OCI-LY1 (cell line): ENCODE data around the gene JAG1.

Experiments
- EZH2 ChIP-seq: fragments of 200-600 bp; sonication (generic), shearing (Covaris generic); IDR thresholded peaks from 2 replicates; pipeline ENCODE4 v1.8.0; 2017; ENCODE audit warnings: borderline replicate concordance, mixed run types, mild to moderate bottlenecking, antibody characterized with exemption, low read length, moderate library complexity, mixed read lengths
- TF ChIP-seq, protein P1 (sequence below): fragments of 200-600 bp; sonication (generic), shearing (Covaris generic); IDR thresholded peaks from 2 replicates; pipeline ENCODE4 v1.5.1; 2017; ENCODE audit warnings: mild to moderate bottlenecking, antibody characterized with exemption, low read length, moderate library complexity, mixed read lengths

DNA sequence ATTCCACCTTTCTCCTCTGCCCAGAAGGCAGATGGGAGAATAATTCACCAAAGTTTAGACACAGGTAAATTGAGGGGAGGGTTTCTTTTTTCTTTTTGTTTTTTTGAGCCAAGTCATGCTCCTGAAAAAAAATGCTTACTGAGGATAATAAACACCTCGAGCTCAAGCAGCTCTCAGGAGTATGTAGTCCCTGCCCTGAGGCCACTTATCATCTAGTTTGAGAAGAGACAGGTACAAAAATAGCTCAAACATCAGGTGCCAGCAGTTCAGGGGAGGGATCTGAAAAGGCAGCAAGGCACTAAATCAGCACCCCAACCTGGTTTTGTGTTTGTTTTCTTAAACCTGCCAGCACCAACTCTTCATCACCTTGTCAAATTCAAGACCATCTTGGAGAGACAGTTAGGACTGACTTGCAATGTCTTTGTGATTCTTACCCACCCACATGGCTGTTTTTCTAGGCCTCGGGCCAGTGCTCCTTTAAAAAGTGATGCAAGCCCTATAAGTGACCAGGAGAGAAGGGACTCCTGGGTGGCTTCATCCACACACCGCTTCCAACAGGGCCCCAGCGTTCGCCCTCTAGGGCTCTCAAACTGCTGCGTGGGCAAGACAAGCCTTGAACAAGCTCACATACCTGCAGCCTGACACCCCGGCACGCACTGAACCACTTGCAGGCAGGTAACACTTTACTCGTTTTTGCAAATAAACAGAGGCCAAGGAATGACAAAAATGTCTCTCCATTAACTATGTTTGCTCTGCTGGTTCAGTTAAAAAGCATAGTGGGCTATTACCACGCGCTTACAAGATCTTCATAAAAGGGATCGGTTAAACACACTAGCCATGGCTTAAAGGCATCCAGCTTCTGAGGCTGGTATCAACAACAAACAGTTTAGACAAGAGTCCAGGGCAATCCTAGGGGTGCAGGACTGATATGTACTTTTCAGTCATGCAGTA, 13.9 kb downstream of the JAG1 start:
- TF ChIP-seq, protein P1, sequence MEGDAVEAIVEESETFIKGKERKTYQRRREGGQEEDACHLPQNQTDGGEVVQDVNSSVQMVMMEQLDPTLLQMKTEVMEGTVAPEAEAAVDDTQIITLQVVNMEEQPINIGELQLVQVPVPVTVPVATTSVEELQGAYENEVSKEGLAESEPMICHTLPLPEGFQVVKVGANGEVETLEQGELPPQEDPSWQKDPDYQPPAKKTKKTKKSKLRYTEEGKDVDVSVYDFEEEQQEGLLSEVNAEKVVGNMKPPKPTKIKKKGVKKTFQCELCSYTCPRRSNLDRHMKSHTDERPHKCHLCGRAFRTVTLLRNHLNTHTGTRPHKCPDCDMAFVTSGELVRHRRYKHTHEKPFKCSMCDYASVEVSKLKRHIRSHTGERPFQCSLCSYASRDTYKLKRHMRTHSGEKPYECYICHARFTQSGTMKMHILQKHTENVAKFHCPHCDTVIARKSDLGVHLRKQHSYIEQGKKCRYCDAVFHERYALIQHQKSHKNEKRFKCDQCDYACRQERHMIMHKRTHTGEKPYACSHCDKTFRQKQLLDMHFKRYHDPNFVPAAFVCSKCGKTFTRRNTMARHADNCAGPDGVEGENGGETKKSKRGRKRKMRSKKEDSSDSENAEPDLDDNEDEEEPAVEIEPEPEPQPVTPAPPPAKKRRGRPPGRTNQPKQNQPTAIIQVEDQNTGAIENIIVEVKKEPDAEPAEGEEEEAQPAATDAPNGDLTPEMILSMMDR, result no peak
- no peak for TF ChIP-seq EZH2
